A549 treated with ZK216348 at 1 μM for 4 hours (cell line): ENCODE data around the gene NPM1. TPM values are rescaled to one million over a fixed set of nuclear protein-coding genes. Genes with fewer than 3 reads are reported as not detected.

Source experiments
- total RNA-seq: library from RNA; stranded (reverse); fragments of 200-300 nt; extraction: Qiagen RNA extraction; gene quantifications from 5 replicates; pipeline ENCODE4 v1.2.3, GENCODE V29; 2022; ENCODE audit warnings: low read depth

The NPM1 gene, protein sequence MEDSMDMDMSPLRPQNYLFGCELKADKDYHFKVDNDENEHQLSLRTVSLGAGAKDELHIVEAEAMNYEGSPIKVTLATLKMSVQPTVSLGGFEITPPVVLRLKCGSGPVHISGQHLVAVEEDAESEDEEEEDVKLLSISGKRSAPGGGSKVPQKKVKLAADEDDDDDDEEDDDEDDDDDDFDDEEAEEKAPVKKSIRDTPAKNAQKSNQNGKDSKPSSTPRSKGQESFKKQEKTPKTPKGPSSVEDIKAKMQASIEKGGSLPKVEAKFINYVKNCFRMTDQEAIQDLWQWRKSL
- 3,231 to 6,081 TPM (median 3,458 TPM) in 5 replicates for total RNA-seq

DNA sequence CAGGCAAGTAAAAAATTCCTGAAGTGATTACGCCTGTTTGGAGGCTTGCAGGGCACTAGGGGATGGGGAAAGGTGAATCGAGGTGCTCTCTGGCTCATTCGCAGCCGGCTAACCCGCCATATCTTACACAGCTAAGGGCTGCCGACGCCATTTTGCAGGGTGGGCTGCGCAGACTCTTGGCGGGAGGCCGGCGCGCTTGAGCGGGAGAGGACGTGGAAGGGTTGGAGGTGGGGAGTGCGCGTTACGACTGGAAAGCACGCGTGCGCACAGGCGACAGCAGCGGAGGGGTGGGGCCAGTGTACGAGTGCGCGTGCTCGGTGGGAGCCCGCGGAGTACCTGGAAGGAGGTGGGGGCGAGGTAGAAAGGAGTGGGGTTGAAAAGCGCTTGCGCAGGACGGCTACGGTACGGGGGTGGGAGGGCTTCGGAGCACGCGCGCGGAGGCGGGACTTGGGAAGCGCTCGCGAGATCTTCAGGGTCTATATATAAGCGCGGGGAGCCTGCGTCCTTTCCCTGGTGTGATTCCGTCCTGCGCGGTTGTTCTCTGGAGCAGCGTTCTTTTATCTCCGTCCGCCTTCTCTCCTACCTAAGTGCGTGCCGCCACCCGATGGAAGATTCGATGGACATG, at the start of gene NPM1:
Gene NPM1, plus strand, starts transcription at position 505 of the 625 bp plus-strand sequence. Its CDS starts 100 bp downstream, at position 605.

GRCh38 chr5:171418982-171419687, 31.5 kb downstream of the NPM1 start, which contains the start of gene FGF18:
FGF18 (plus strand) TSS chr5:171419647; CDS start chr5:171420200, 553 bp downstream.

Other genes with a start within 250 kb of the NPM1 start
- gene TLX3, start 78.6 kb upstream of the NPM1 start, total RNA-seq = not detected in 5 replicates
- gene FGF18, start 31.8 kb downstream of the NPM1 start, total RNA-seq = 0.75 to 1.2 TPM (median 0.80 TPM) in 5 replicates